ENCODE data around the gene ARL14EP. TPM values are rescaled to one million over a fixed set of nuclear protein-coding genes. Genes with fewer than 3 reads are reported as not detected.

Gene ARL14EP
- total and polyA plus RNA-seq, 2 of the 8 experiments (the other 6 are each of a cell fraction or from before 2014, with no cell fraction given) = 14.3 to 29.6 TPM

GRCh38 chr11:30364837-30365482, 42.1 kb downstream of the ARL14EP start:
- WGBS, 2 experiments (ENCODE audit: extremely low coverage in 1 of 2, insufficient coverage in 1 of 2, insufficient read length in 1 of 2, insufficient replicate concordance in 2 of 2, low coverage in 1 of 2, low lambda C conversion rate in 2 of 2, missing lambda C conversion rate in 1 of 2) = 88% methylated on average over 9 of the region's 9 CpGs; no CpG with 5 or more reads in 1 of the 2 experiments
- Histone ChIP-seq H3K23me2 (ENCODE audit: low read depth, low read length) (no peaks in the 10 kb centered on the region), H3K36me3 (ENCODE audit: control insufficient read depth in 2 of 4, insufficient read depth in 4 of 4, low read length in 3 of 4) (no peaks in the 10 kb centered on the region), H3K4me3 (ENCODE audit: extremely low read depth in 1 of 4, insufficient read depth in 2 of 4, low read depth in 3 of 4, low read length in 4 of 4) (no peak overlapping the region), H4K5ac (ENCODE audit: insufficient read length, low read depth, low read length) (no peak overlapping the region), H2AK5ac (ENCODE audit: low read depth, low read length) (no peak overlapping the region), H2BK20ac (ENCODE audit: low read length) (no peak overlapping the region), H3K18ac (ENCODE audit: extremely low read depth, low read length) (no peak overlapping the region), H3K56ac (replicated peaks; ENCODE audit: insufficient read length, low read depth, low read length) (no peak overlapping the region), H4K8ac (ENCODE audit: extremely low read depth, insufficient read depth, low read length) (no peak overlapping the region), H3K9ac (replicated peaks in 1 of 4; ENCODE audit: extremely low read depth in 1 of 4, low read depth in 3 of 4, low read length in 3 of 4) (no peak overlapping the region), H3K14ac (ENCODE audit: insufficient read length) (no peak overlapping the region), H2BK12ac (ENCODE audit: low read depth, low read length) (no peak overlapping the region), H2BK120ac (replicated peaks; ENCODE audit: low read depth, low read length) (no peak overlapping the region), H3K79me2 (ENCODE audit: control insufficient read depth in 1 of 2, insufficient read depth in 2 of 2, low read length in 2 of 2) (no peaks in the 10 kb centered on the region), H4K20me1 (replicated peaks in 1 of 2; ENCODE audit: control insufficient read depth in 1 of 2, insufficient read depth in 2 of 2, low read length in 2 of 2) (no peaks in the 10 kb centered on the region), H3K4ac (replicated peaks; ENCODE audit: insufficient read length, low read depth, low read length) (no peak overlapping the region), H4K91ac (replicated peaks; ENCODE audit: insufficient read length, low read length) (no peak overlapping the region), H2AFZ (ENCODE audit: low read length) (no peak overlapping the region), H2BK5ac (ENCODE audit: low read depth, low read length) (no peak overlapping the region), H2BK15ac (ENCODE audit: low read length) (no peak overlapping the region), H3K27ac (ENCODE audit: low read depth, low read length) (no peak overlapping the region), H3K79me1 (ENCODE audit: low read depth, low read length) (no peaks in the 10 kb centered on the region), H3K4me1 (replicated peaks in 1 of 4; ENCODE audit: control insufficient read depth in 3 of 4, insufficient read depth in 4 of 4, low read length in 3 of 4) (peaks cover 0 to 4% (median 2%) of the 10 kb centered on the region in 4 experiments; a peak in 2 of 7 replicates), H3K9me3 (ENCODE audit: insufficient read depth in 2 of 2, low read depth in 1 of 2, low read length in 1 of 2) (no peaks in the 10 kb centered on the region), H3K4me2 (ENCODE audit: insufficient read depth in 1 of 2, low read depth in 2 of 2, low read length in 2 of 2) (0 out of 4 replicates have a peak overlapping the region, but pooled peaks of 1 of the 2 experiments have one; percentile 12), H3K23ac (ENCODE audit: insufficient read length) (no peak overlapping the region), H3K27me3 (replicated peaks in 1 of 4; ENCODE audit: control insufficient read depth in 3 of 4, extremely low read depth in 1 of 4, insufficient read depth in 3 of 4, low read length in 3 of 4) (no peaks in the 10 kb centered on the region)
- ChIA-PET CTCF (ENCODE audit: partially characterized antibody) (interaction anchor here (0.8 to 1.6 kb wide), 2 partner anchors 11 to 549 kb away, joined by 4 to 7 read pairs; no protein-coding TSS in a partner anchor), POLR2A (ENCODE audit: partially characterized antibody) (no interaction called here)
- DNase-seq (ENCODE audit: low read depth in 1 of 2, low spot score in 2 of 2) = no peak
- TF ChIP-seq CEBPB (IDR thresholded peaks at IDR 0.05; ENCODE audit: low read depth, low read length) (no peak), MAFK (IDR thresholded peaks at IDR 0.05; ENCODE audit: low read depth, low read length) (no peak), TAF1 (IDR thresholded peaks at IDR 0.05; ENCODE audit: low read depth, low read length) (no peak), TBP (IDR thresholded peaks at IDR 0.05; ENCODE audit: low read depth, low read length) (no peak), FOSL1 (IDR thresholded peaks at IDR 0.05; ENCODE audit: insufficient read depth, low read depth, low read length) (no peak), CREB1 (IDR thresholded peaks at IDR 0.05) (no peak)
- no peak for FAIRE-seq

Measured in H1 (cell line).